A172 (cell line): ENCODE measurements around the gene S100PBP. TPM values are rescaled to one million over a fixed set of nuclear protein-coding genes. Genes with fewer than 3 reads are reported as not detected.
"Not testable (repeated sequence)": the region's sequence is repeated elsewhere in the genome, so short reads cannot be mapped to it uniquely, and the experiment has no call there.

ENCODE experiments used
- DNase-seq: peaks from one replicate; pipeline ENCODE4 v3.0.0-alpha.2; 2015; ENCODE audit warnings: low spot score
- total RNA-seq: library from RNA; depleted of rRNA; stranded (reverse); fragments of >200 nt; shearing (Covaris generic); gene quantifications from 2 replicates; pipeline ENCODE4 v1.2.3, GENCODE V29; 2014

Gene S100PBP
- total RNA-seq, 1 experiment from 2014 or later: 20.4 TPM

- no peak for DNase-seq
Observed at GRCh38 chr1:32784817-32785216, 32.6 kb upstream of the S100PBP start.

GRCh38 chr1:32786856-32787255 is 30.6 kb upstream of the S100PBP start:
- no peak for DNase-seq

- DNase-seq: peak; percentile 73
Observed at GRCh38 chr1:32789356-32789755, 28.1 kb upstream of the S100PBP start.

- DNase-seq: peak; percentile 71
Observed at GRCh38 chr1:32791881-32792280, 25.6 kb upstream of the S100PBP start.

GRCh38 chr1:32795763-32796162 is 21.7 kb upstream of the S100PBP start:
- peak; percentile 67 for DNase-seq

GRCh38 chr1:32797456-32797855 is 20.0 kb upstream of the S100PBP start:
- no peak for DNase-seq

GRCh38 chr1:32798191-32798590 is 19.3 kb upstream of the S100PBP start:
- DNase-seq: no peak

GRCh38 chr1:32798679-32799416 is 18.6 kb upstream of the S100PBP start:
- no peak for DNase-seq

- peak; percentile 63 for DNase-seq
Observed at GRCh38 chr1:32801096-32801715, 16.2 kb upstream of the S100PBP start.

GRCh38 chr1:32804460-32804859 is 13.0 kb upstream of the S100PBP start:
- DNase-seq: not testable (repeated sequence)

- no peak for DNase-seq
Observed at GRCh38 chr1:32806290-32806689, 11.2 kb upstream of the S100PBP start.

- no peak for DNase-seq
Observed at GRCh38 chr1:32806910-32807523, 10.4 kb upstream of the S100PBP start.

- DNase-seq: no peak
Observed at GRCh38 chr1:32808580-32808979, 8.9 kb upstream of the S100PBP start.

- no peak for DNase-seq
Observed at GRCh38 chr1:32810358-32810757, 7.1 kb upstream of the S100PBP start.

- no peak for DNase-seq
Observed at GRCh38 chr1:32811265-32811664, 6.2 kb upstream of the S100PBP start.

GRCh38 chr1:32811917-32812316 is 5.5 kb upstream of the S100PBP start:
- no peak for DNase-seq

GRCh38 chr1:32813941-32814739 is 3.3 kb upstream of the S100PBP start:
- no peak for DNase-seq

GRCh38 chr1:32816676-32817158 is 736 bp upstream of the S100PBP start:
- DNase-seq: peak; percentile 11

- DNase-seq: peak; percentile 37
Observed at GRCh38 chr1:32817815-32818786, 648 bp downstream of the S100PBP start.

GRCh38 chr1:32818804-32819541 is 1.5 kb downstream of the S100PBP start:
- no peak for DNase-seq
